Right cardiac atrium (tissue), 5 donors: ENCODE measurements around the gene DRAM2. TPM values are rescaled to one million over a fixed set of nuclear protein-coding genes. Genes with fewer than 3 reads are reported as not detected.

Experiments used
- ATAC-seq, 2 donors: fragments of 200-7000 bp; cut with Tn5 transposase; one replicate each; pipeline versions ENCODE4 v1.8.0 to v1.9.1; 2020; ENCODE audit warnings: moderate library complexity in 2 of 2, mild to moderate bottlenecking in 1 of 2
- DNase-seq, 3 donors: peaks; one replicate each; pipeline ENCODE4 v3.0.0-alpha.2; 2020
- H3K27ac ChIP-seq: one replicate; pipeline ENCODE4 v1.5.1; 2013; ENCODE audit warnings: mild to moderate bottlenecking, low read length, control low read depth, moderate library complexity
- H3K27me3 ChIP-seq: one replicate; pipeline ENCODE4 v1.6.1; 2013; ENCODE audit not compliant: control insufficient read depth, insufficient read depth
- H3K4me1 ChIP-seq: one replicate; pipeline ENCODE4 v1.6.1; 2013; ENCODE audit warnings: low read length; ENCODE audit not compliant: control insufficient read depth, insufficient read depth
- H3K4me3 ChIP-seq: one replicate; pipeline ENCODE4 v1.5.1; 2013; ENCODE audit warnings: low read length, control low read depth
- H3K9me3 ChIP-seq: one replicate; pipeline ENCODE4 v1.6.1; 2013; ENCODE audit warnings: low read length; ENCODE audit not compliant: control insufficient read depth
- WGBS: extraction: QIAGEN DNeasy Blood & Tissue Kit; methylation state at CpG from one replicate; pipeline ENCODE4 v1.1.7; 2013; 5-methylcytosine and 5-hydroxymethylcytosine counted together
- intact Hi-C, 4 donors: fragments of 100-400 bp; cut with DNase I; formaldehyde crosslinking; loops; one replicate each; pipeline versions ENCODE4 v1.11.0 to v1.14.0; 2022 to 2023
- long read RNA-seq, 4 donors: library from polyadenylated mRNA; unstranded; transcript quantifications; one replicate each; pipeline ENCODE4 v2.0.0, GENCODE V29; 2020 to 2021
- polyA plus RNA-seq: library from polyadenylated mRNA; stranded (reverse); fragments of 200-250 nt; gene quantifications from one replicate; pipeline ENCODE4 v1.2.3, GENCODE V29; 2013
- total RNA-seq, 4 donors: library from RNA; stranded (reverse); fragmentation: NEBNext Ultra II Directional; extraction: Animal tissue kit (Norgen Biotek cat#: 25700); gene quantifications; one replicate each; pipeline ENCODE4 v1.2.1, GENCODE V29; 2021
- donor health status: healthy with polysubstance abuse.
- donor health status: DM: no; HTN: yes; CAD: no.
- donor health status: DM: no; HTN: no; CAD: no.
- donor health status: DM: no; HTN: yes; CAD: no; lungs with severe emphysema.
- donor health status: DM: yes; HTN: yes; CAD: no.

The DRAM2 gene
- 10 to 100 TPM; 37.9 to 48.7 (median 39.4) TPM for total RNA-seq
- 36.4 TPM for polyA plus RNA-seq
- long read RNA-seq, donor 1, partial matches to known transcripts = 0 of 45 reads
- long read RNA-seq, donor 1, other reads (novel, unspliced or antisense) = 44 of 45 reads
- long read RNA-seq, donor 2, partial matches to known transcripts = 0 of 29 reads
- long read RNA-seq, donor 2, other reads (novel, unspliced or antisense) = 29 of 29 reads
- long read RNA-seq, donor 3, transcript DRAM2-208 (9 exons, 1,872 nt) = major isoform, 42 of 149 reads
- long read RNA-seq, donor 3, partial matches to known transcripts = 5 of 149 reads
- long read RNA-seq, donor 3, other reads (novel, unspliced or antisense) = 101 of 149 reads
- long read RNA-seq, donor 4, transcript DRAM2-208 (9 exons, 1,872 nt) = major isoform, 10 of 25 reads
- long read RNA-seq, donor 4, partial matches to known transcripts = 0 of 25 reads
- long read RNA-seq, donor 4, other reads (novel, unspliced or antisense) = 15 of 25 reads

DNA sequence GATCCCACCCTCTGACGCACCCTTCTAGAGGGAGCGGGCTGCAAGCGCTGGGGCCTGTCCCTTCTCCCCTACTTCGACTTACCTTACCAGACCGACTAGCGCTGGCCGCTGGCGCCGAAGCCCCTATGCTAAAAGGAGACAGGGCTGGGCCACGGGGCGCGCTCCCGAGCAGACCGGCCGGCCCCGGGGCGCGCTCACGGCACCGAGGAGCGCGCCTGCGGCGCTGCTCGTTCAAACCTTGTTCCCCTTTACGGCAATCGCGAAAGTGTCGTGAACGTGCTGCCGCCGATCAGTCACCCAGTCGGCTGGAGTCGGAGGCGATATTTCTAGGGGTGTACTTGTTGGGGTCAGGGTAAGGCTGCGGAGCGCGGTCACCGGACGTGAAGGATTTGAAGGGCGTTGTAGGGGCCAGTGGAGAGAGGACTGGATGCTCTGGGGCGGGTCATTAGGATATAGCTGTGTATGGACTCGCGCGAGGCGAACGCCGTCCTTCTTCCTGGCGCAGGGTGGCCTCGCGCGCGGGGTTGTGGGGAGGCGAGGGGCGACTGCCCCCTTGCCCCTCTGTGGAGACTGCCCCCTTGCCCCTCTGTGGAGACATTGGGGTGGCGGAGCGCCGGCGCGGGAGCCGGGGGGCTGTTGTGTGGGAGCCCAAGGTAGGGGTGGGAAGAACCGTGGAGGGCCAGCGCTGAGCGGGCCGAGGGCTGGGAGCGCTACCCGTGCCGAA is at the start of gene DRAM2, which contains the start of gene CEPT1:
DRAM2 (minus strand) TSS at position 138 of the 724 bp plus-strand sequence. CDS start 8,539 bp downstream, outside the sequence.
CEPT1 (plus strand) TSS at position 268 of the 724 bp plus-strand sequence. CDS start 7,492 bp downstream, outside the sequence.
- H3K9me3 ChIP-seq = no peaks in the 10 kb centered on the region
- DNase-seq (peak; percentile 97 to 98 (median 98)), ATAC-seq (peak; percentile 97 to 98)
- intact Hi-C loops = no loop called here
- no peaks in the 10 kb centered on the region for H3K4me1 ChIP-seq
- WGBS = under 1% methylated on average over 68 of the region's 68 CpGs
- H3K27ac ChIP-seq = peak within 1 kb of the TSS; percentile 91
- peak within 1 kb of the TSS; percentile 92 for H3K4me3 ChIP-seq
- no peaks in the 10 kb centered on the region for H3K27me3 ChIP-seq

DNA sequence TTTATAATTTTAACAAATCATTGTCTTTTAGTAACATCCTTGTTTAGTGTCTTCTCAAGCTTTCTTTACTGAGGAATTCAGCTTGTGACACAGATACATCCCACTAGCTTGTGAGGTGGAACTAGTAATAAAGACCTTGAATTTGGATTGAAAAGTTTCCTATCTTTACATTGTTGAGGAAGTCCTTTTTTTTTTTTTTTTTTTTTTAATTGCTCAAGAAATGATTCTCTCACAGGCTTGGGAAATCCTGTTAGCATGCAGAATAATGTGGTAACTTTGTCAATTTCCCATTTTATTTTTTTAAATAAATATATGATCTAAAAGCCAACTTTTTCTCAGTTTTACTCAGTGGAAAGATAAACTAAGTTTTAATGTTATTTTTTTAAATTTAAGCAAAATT is 44.8 kb upstream of the DRAM2 start:
- intact Hi-C loops = no loop called here
- H3K4me3 ChIP-seq = no peak overlapping the region

DNA sequence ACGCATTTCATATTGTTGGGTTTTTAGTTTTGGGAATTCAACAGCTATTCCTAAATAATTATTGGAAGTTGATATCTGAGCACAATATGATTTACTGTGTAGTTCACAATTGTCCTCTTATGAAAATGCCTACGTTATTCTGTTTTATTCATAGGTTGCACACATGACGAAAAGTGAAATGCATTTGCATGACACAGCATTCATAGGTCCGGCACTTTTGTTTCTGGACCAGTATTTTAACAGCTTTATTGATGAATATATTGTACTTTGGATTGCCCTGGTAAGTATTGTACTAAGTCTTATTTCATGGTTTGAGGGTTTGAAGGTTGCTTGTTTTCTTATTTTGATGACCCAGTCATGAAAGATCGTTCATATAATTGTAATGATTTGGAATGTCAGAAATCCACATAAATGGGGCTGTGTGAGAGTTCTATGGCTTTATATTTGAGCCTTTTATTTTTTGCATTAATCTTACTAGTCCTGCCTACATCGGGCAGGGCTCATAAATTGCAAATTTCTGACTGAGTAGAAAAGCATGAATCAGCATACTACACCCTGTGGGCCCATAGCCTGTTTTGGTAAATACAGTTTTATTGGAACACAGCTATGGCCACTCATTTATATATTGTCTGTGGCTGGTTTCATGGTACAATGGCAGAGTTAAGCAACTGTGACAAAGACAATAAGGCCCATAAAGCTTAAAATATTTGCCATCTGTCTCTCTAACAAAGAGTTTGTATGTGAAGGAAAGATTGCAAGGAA is 43.6 kb upstream of the DRAM2 start:
- DNase-seq = no peak
- no peaks in the 10 kb centered on the region for H3K9me3 ChIP-seq
- intact Hi-C loops = no loop called here
- H3K4me3 ChIP-seq = no peak overlapping the region
- no peaks in the 10 kb centered on the region for H3K27me3 ChIP-seq
- H3K4me1 ChIP-seq = no peaks in the 10 kb centered on the region
- no peak for ATAC-seq
- no peak overlapping the region for H3K27ac ChIP-seq
- whole genome bisulfite sequencing = 94% methylated on average over 6 of the region's 6 CpGs

More for the DNA sequence above, 44.8 kb upstream of the DRAM2 start:
- H3K4me1 ChIP-seq = no peaks in the 10 kb centered on the region
- no peaks in the 10 kb centered on the region for H3K27me3 ChIP-seq
- DNase-seq = no peak
- no peak for ATAC-seq
- H3K27ac ChIP-seq = no peak overlapping the region
- no peaks in the 10 kb centered on the region for H3K9me3 ChIP-seq

GRCh38 chr1:111182052-111182451 is 42.2 kb upstream of the DRAM2 start:
- no peak for ATAC-seq
- intact Hi-C loops = no loop called here
- 97% methylated on average over 2 of the region's 2 CpGs for WGBS
- Histone ChIP-seq H3K9me3 (no peaks in the 10 kb centered on the region), H3K27me3 (no peaks in the 10 kb centered on the region), H3K4me1 (no peaks in the 10 kb centered on the region), H3K27ac (no peak overlapping the region), H3K4me3 (no peak overlapping the region)
- DNase-seq = no peak

DNA sequence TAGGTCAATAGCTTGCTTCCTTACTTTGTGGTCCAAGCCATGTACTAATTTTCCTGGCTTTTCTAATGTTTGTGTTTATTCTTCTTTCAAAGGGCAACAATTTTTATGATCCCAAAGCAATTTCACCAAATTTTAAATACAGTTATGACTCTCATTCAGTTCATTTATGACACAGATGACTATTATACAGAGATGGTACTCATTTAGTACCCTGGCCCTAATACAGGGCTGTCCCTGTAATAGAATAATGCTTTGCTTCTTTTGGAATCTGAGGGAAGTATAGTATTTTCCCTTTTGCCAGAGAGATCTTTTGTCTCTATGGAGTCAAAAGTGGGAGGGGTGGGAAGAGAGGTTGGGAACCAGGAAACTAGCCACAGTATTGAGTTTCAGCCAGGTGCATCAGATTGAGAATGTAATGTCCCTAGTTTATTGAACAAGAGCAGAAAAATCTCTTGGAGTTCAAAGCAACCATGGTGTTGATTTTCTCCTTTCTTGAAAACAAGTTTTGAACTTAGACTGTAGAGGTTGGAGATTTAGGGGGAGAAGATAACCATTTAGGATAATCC is 40.2 kb upstream of the DRAM2 start:
- no peak for ATAC-seq
- Histone ChIP-seq H3K27ac (no peak overlapping the region), H3K27me3 (no peaks in the 10 kb centered on the region), H3K4me1 (no peaks in the 10 kb centered on the region), H3K9me3 (no peaks in the 10 kb centered on the region), H3K4me3 (no peak overlapping the region)
- intact Hi-C loops = no loop called here
- DNase-seq = no peak

- intact Hi-C loops = no loop called here
- Histone ChIP-seq H3K4me1 (no peaks in the 10 kb centered on the region), H3K27me3 (no peaks in the 10 kb centered on the region), H3K27ac (no peak overlapping the region), H3K9me3 (no peaks in the 10 kb centered on the region), H3K4me3 (no peak overlapping the region)
- WGBS = 47% methylated on average over 1 of the region's 1 CpG
- ATAC-seq (no peak), DNase-seq (no peak)
Measured at GRCh38 chr1:111176678-111177077, 36.8 kb upstream of the DRAM2 start.

GRCh38 chr1:111175349-111175748 is 35.5 kb upstream of the DRAM2 start:
- Histone ChIP-seq H3K27ac (no peak overlapping the region), H3K27me3 (no peaks in the 10 kb centered on the region), H3K9me3 (no peaks in the 10 kb centered on the region), H3K4me3 (no peak overlapping the region), H3K4me1 (no peaks in the 10 kb centered on the region)
- 95% methylated on average over 3 of the region's 3 CpGs for WGBS
- no peak for ATAC-seq
- DNase-seq = no peak
- intact Hi-C loops = no loop called here

DNA sequence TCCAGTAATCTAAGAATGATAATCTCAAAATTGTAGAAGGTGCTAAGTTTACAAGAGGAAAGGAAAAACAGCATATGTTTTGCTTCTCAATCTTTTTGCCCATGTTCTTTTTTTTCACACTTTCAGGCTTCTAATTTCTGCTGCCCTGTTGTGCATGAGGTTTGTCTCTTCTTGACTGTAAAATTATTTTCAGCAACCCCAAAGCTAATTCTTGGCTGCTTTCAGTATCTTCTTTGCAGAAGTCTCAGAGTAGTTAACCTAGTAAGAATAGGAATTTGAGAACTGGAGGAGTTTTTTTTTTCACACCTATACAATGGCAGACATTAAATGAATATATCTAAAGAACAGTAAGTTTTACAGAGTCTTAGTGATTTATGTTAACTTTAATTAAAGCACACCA is 34.2 kb upstream of the DRAM2 start:
- Histone ChIP-seq H3K4me3 (no peak overlapping the region), H3K4me1 (no peaks in the 10 kb centered on the region), H3K9me3 (no peaks in the 10 kb centered on the region), H3K27ac (no peak overlapping the region), H3K27me3 (no peaks in the 10 kb centered on the region)
- ATAC-seq (no peak), DNase-seq (no peak)
- intact Hi-C loops = no loop called here

- intact Hi-C loops = no loop called here
Measured at GRCh38 chr1:111172463-111172862, 32.6 kb upstream of the DRAM2 start.

DNA sequence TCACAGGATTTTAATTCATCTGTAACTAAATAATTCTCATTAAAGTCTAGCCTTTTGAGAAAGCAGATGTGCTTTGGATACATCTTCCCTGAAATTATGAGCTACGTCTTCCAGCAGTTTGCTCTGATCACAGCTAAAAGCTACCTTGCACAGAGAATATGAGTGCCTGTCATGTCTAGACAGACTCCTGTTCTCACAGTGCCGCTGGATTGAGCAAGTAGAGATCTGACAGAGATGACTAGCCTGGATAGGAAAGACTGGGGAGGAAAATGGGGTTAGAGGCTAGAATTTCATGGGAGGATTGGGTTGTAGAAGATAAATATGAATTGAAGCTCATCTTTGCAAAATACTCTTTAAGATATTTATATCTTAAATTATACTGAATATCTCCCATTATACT is 24.3 kb upstream of the DRAM2 start:
- intact Hi-C loops = no loop called here
- ATAC-seq = no peak
- WGBS = 94% methylated on average over 2 of the region's 2 CpGs

More at GRCh38 chr1:111172463-111172862, 32.6 kb upstream of the DRAM2 start:
- no peaks in the 10 kb centered on the region for H3K4me1 ChIP-seq
- no peak overlapping the region for H3K27ac ChIP-seq
- H3K27me3 ChIP-seq = no peaks in the 10 kb centered on the region
- no peak for DNase-seq
- ATAC-seq = no peak
- H3K4me3 ChIP-seq = no peak overlapping the region
- no peaks in the 10 kb centered on the region for H3K9me3 ChIP-seq

More for the DNA sequence above, 24.3 kb upstream of the DRAM2 start:
- peaks cover 3% of the 10 kb centered on the region for H3K4me1 ChIP-seq
- H3K27me3 ChIP-seq = no peaks in the 10 kb centered on the region
- H3K9me3 ChIP-seq = no peaks in the 10 kb centered on the region
- no peak overlapping the region for H3K4me3 ChIP-seq
- no peak for DNase-seq
- no peak overlapping the region for H3K27ac ChIP-seq
